ENCODE measurements around the gene ARL17B. TPM values are rescaled to one million over a fixed set of nuclear protein-coding genes. Genes with fewer than 3 reads are reported as not detected.
"Not testable (repeated sequence)": the region's sequence is repeated elsewhere in the genome, so short reads cannot be mapped to it uniquely, and the experiment has no call there.

The ARL17B gene
- total and polyA plus RNA-seq, 2 of the 8 experiments (the other 6 are each of a cell fraction or from before 2014, with no cell fraction given) = 5.4 to 21.6 TPM

DNA sequence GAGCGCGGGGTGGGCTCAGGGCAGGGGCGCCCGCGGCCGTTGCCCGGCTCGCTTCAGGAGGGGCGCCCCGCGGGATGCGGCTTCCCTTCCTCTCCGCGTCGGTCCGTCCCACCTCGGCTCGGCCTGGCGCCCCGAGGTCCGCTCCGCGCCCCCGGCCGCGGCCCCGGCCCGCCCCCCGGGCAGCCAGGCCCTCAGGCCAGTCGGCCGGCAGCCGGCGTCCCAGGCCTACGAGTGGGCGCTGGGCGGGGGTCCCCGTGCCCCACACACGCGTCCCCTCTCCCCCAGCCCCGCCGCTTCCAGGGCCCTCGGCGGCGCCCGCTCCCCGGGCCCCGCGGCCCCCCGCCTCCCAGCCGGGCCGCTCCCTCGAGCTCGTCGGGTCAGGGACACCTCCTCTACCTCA, 136.7 kb downstream of the ARL17B start:
- H4K20me1 ChIP-seq (replicated peaks in 1 of 2; ENCODE audit: control insufficient read depth in 1 of 2, insufficient read depth in 2 of 2, low read length in 2 of 2); H3K56ac ChIP-seq (replicated peaks; ENCODE audit: insufficient read length, low read depth, low read length); H3K27me3 ChIP-seq (replicated peaks in 1 of 4; ENCODE audit: control insufficient read depth in 3 of 4, extremely low read depth in 1 of 4, insufficient read depth in 3 of 4, low read length in 3 of 4); H3K23me2 ChIP-seq (ENCODE audit: low read depth, low read length); H3K14ac ChIP-seq (ENCODE audit: insufficient read length); H3K18ac ChIP-seq (ENCODE audit: extremely low read depth, low read length); H2BK20ac ChIP-seq (ENCODE audit: low read length); H2AK5ac ChIP-seq (ENCODE audit: low read depth, low read length); H2BK120ac ChIP-seq (replicated peaks; ENCODE audit: low read depth, low read length); H2BK12ac ChIP-seq (ENCODE audit: low read depth, low read length); H3K4ac ChIP-seq (replicated peaks; ENCODE audit: insufficient read length, low read depth, low read length); H4K5ac ChIP-seq (ENCODE audit: insufficient read length, low read depth, low read length); H3K79me1 ChIP-seq (ENCODE audit: low read depth, low read length); H3K9me3 ChIP-seq (ENCODE audit: insufficient read depth in 2 of 2, low read depth in 1 of 2, low read length in 1 of 2); POLR2A ChIA-PET (ENCODE audit: partially characterized antibody); CTCF ChIA-PET (ENCODE audit: partially characterized antibody); DNase-seq (ENCODE audit: low read depth in 1 of 2, low spot score in 2 of 2); H4K8ac ChIP-seq (ENCODE audit: extremely low read depth, insufficient read depth, low read length); H3K4me1 ChIP-seq (replicated peaks in 1 of 4; ENCODE audit: control insufficient read depth in 3 of 4, insufficient read depth in 4 of 4, low read length in 3 of 4); H2BK5ac ChIP-seq (ENCODE audit: low read depth, low read length); H2BK15ac ChIP-seq (ENCODE audit: low read length); H3K27ac ChIP-seq (ENCODE audit: low read depth, low read length); H3K23ac ChIP-seq (ENCODE audit: insufficient read length); FAIRE-seq; H4K91ac ChIP-seq (replicated peaks; ENCODE audit: insufficient read length, low read length); H2AFZ ChIP-seq (ENCODE audit: low read length): not testable (repeated sequence)
- Histone ChIP-seq H3K4me3 (ENCODE audit: extremely low read depth in 1 of 4, insufficient read depth in 2 of 4, low read depth in 3 of 4, low read length in 4 of 4) (peak overlapping the region; percentile 32 to 73 (median 52)), H3K4me2 (ENCODE audit: insufficient read depth in 1 of 2, low read depth in 2 of 2, low read length in 2 of 2) (peak overlapping the region; percentile 56 to 60; a peak in 3 of 4 replicates), H3K79me2 (ENCODE audit: control insufficient read depth in 1 of 2, insufficient read depth in 2 of 2, low read length in 2 of 2) (peaks cover 0 to 21% of the 10 kb centered on the region in 2 experiments; a peak in 2 of 4 replicates), H3K9ac (replicated peaks in 1 of 4; ENCODE audit: extremely low read depth in 1 of 4, low read depth in 3 of 4, low read length in 3 of 4) (peak overlapping the region in 2 of 4 experiments; percentile 43 to 75; a peak in 3 of 7 replicates), H3K36me3 (ENCODE audit: control insufficient read depth in 2 of 4, insufficient read depth in 4 of 4, low read length in 3 of 4) (peaks cover 0 to 10% (median 2%) of the 10 kb centered on the region in 4 experiments; a peak in 3 of 8 replicates)
- TF ChIP-seq PHF8 (conservative IDR thresholded peaks at IDR 0.05; ENCODE audit: low read depth, low read length) = peak; percentile 32; the same call in 1 of the 2 replicates
- 0% methylated on average over 8 of the region's 54 CpGs; no CpG with 5 or more reads in 1 of the 2 experiments for WGBS, 2 experiments (ENCODE audit: extremely low coverage in 1 of 2, insufficient coverage in 1 of 2, insufficient read length in 1 of 2, insufficient replicate concordance in 2 of 2, low coverage in 1 of 2, low lambda C conversion rate in 2 of 2, missing lambda C conversion rate in 1 of 2)

Small RNA genes within 50 kb of the gene (small RNA-seq; reads per million reads assigned to genes)
- not detected for gene RN7SL656P (ENCODE audit: insufficient read depth)

Other genes with a start within 250 kb of the ARL17B start
- gene KANSL1, start 168.3 kb downstream of the ARL17B start, total RNA-seq (2021; fragmentation: NEBNext Ultra II Directional; extraction: Animal tissue kit (Norgen Biotek cat#: 25700)) = 116 and 128 TPM in 2 replicates
- gene KANSL1, start 168.3 kb downstream of the ARL17B start, polyA plus RNA-seq (2011; rRNA removed) = 34.0 and 43.3 TPM in 2 replicates
- gene LRRC37A, start 66.6 kb downstream of the ARL17B start, total RNA-seq (2021; fragmentation: NEBNext Ultra II Directional; extraction: Animal tissue kit (Norgen Biotek cat#: 25700)) = 1.8 and 2.9 TPM in 2 replicates
- gene LRRC37A, start 66.6 kb downstream of the ARL17B start, polyA plus RNA-seq (2011; rRNA removed) = 1.1 and 1.4 TPM in 2 replicates
- gene LRRC37A2, start 150.7 kb upstream of the ARL17B start, total RNA-seq (2021; fragmentation: NEBNext Ultra II Directional; extraction: Animal tissue kit (Norgen Biotek cat#: 25700)) = 10.7 and 11.6 TPM in 2 replicates
- gene LRRC37A2, start 150.7 kb upstream of the ARL17B start, polyA plus RNA-seq (2011; rRNA removed) = 4.1 and 4.7 TPM in 2 replicates
- 28.5 and 29.0 TPM in 2 replicates for gene ARL17A, start 217.9 kb upstream of the ARL17B start, total RNA-seq (2021; fragmentation: NEBNext Ultra II Directional; extraction: Animal tissue kit (Norgen Biotek cat#: 25700))
- gene ARL17A, start 217.9 kb upstream of the ARL17B start, polyA plus RNA-seq (2011; rRNA removed) = 24.6 and 40.7 TPM in 2 replicates
- gene NSF, start 228.9 kb upstream of the ARL17B start, total RNA-seq (2021; fragmentation: NEBNext Ultra II Directional; extraction: Animal tissue kit (Norgen Biotek cat#: 25700)) = 27.7 and 30.4 TPM in 2 replicates
- gene NSF, start 228.9 kb upstream of the ARL17B start, polyA plus RNA-seq (2011; rRNA removed) = 7.8 and 13.0 TPM in 2 replicates